Stimulated activated CD8-positive, alpha-beta memory T cell treated with anti-CD3 and anti-CD28 coated beads, Interleukin-2, amount 100 ng/mL, for 1 hour (primary cell): ENCODE data around the gene FYN.
"Not testable (repeated sequence)": the region's sequence is repeated elsewhere in the genome, so short reads cannot be mapped to it uniquely, and the experiment has no call there.

Experiments used
- DNase-seq, 2 donors: peaks; one replicate each; pipeline ENCODE4 v3.0.0-alpha.2; 2020; ENCODE audit warnings: low read depth in 2 of 2

Gene FYN

GRCh38 chr6:111789598-111789997, 83.7 kb downstream of the FYN start:
- no peak for DNase-seq

GRCh38 chr6:111788379-111789276, 84.6 kb downstream of the FYN start:
- DNase-seq, result no peak

GRCh38 chr6:111786151-111786550, 87.1 kb downstream of the FYN start:
- not testable (repeated sequence) for DNase-seq

GRCh38 chr6:111784433-111784832, 88.8 kb downstream of the FYN start:
- no peak for DNase-seq

- no peak for DNase-seq
These were observed 90.3 kb downstream of the FYN start for GRCh38 chr6:111782887-111783466.

- no peak for DNase-seq
These were observed 91.0 kb downstream of the FYN start for GRCh38 chr6:111782192-111782809.

GRCh38 chr6:111781041-111781708, 92.1 kb downstream of the FYN start:
- no peak for DNase-seq

GRCh38 chr6:111780393-111780792, 92.9 kb downstream of the FYN start:
- no peak for DNase-seq

- no peak for DNase-seq
These were observed 93.6 kb downstream of the FYN start for GRCh38 chr6:111779660-111780059.

GRCh38 chr6:111779031-111779430, 94.2 kb downstream of the FYN start:
- DNase-seq, result no peak

- DNase-seq, result no peak
These were observed 95.9 kb downstream of the FYN start for GRCh38 chr6:111777357-111777756.

- no peak for DNase-seq
These were observed 96.7 kb downstream of the FYN start for GRCh38 chr6:111776236-111777221.

GRCh38 chr6:111775145-111775922, 97.9 kb downstream of the FYN start:
- DNase-seq, result no peak

- DNase-seq, result no peak
These were observed 98.9 kb downstream of the FYN start for GRCh38 chr6:111774346-111774703.

- no peak for DNase-seq
These were observed 99.5 kb downstream of the FYN start for GRCh38 chr6:111773501-111774345.

- DNase-seq, result no peak
These were observed 100.9 kb downstream of the FYN start for GRCh38 chr6:111772381-111772780.

- DNase-seq, result no peak
These were observed 101.6 kb downstream of the FYN start for GRCh38 chr6:111771629-111772028.

- no peak for DNase-seq
These were observed 102.2 kb downstream of the FYN start for GRCh38 chr6:111771094-111771432.

GRCh38 chr6:111770263-111771093, 102.8 kb downstream of the FYN start:
- no peak for DNase-seq
